GM19397 (cell line): ENCODE data around the gene OR14I1.
"Not testable (repeated sequence)": the region's sequence is repeated elsewhere in the genome, so short reads cannot be mapped to it uniquely, and the experiment has no call there.

Source experiments
- ATAC-seq: cut with Tn5 transposase; IDR thresholded peaks from one replicate; pipeline ENCODE4 v1.9.1; 2021; ENCODE audit warnings: mild to moderate bottlenecking, moderate library complexity; ENCODE audit not compliant: unreplicated experiment

Gene OR14I1

GRCh38 chr1:248688527-248689298 is 13.9 kb downstream of the OR14I1 start:
- peak; percentile 81 for ATAC-seq

DNA sequence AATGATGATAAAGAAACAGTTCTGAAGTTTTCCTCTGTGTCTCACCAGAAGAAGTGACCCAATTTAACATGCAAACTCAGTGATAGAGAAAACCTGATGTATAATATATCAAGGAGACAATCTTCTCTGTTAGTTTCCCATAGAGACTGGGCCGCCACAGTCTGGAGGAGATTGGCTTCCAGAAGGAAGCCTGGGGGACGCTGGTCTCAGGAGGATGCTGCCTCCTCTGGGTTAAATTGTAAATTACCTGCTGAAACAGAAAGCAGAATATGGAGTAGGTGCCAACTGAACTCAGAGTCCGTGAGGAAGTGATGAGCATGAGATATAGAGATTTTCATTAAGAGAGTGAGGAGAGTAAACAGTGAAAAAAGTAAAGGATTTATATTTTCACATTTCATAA is 15.8 kb downstream of the OR14I1 start:
- peak; percentile 58 for ATAC-seq

DNA sequence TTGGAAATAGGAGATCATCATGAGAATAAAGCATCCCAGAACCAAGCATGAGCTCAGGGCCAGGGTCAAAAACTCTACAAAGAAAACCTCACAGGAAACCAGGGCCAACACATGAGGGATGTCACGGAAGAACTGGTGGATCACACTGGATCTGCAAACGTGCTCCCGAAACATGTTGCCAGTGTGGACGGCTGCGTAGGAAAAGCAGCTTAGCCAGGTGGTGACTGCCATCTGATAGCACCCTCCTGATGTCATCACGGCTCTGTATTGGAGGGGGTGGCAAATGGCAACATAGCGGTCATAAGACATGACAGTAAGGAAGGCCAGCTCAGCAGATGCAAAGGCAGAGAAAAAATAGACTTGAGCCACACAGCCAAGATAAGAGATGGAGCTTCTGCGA is 20.9 kb downstream of the OR14I1 start:
- no peak for ATAC-seq

GRCh38 chr1:248670003-248670402 is 32.6 kb downstream of the OR14I1 start:
- ATAC-seq: no peak

GRCh38 chr1:248663453-248664328 is 38.9 kb downstream of the OR14I1 start:
- ATAC-seq: peak; percentile 96

- peak; percentile 45 for ATAC-seq
These were observed 45.8 kb downstream of the OR14I1 start for GRCh38 chr1:248656797-248657196.

GRCh38 chr1:248655354-248655753 is 47.2 kb downstream of the OR14I1 start, which contains the start of gene OR2T27:
Gene OR2T27 (minus strand): TSS chr1:248655528. CDS start chr1:248650884, 4,644 bp downstream.
- ATAC-seq: not testable (repeated sequence)
